ENCODE measurements around the gene SPATA31C1. TPM values are rescaled to one million over a fixed set of nuclear protein-coding genes. Genes with fewer than 3 reads are reported as not detected.

SPATA31C1 gene
- total RNA-seq, 2 experiments from 2014 or later, result not detected

DNA sequence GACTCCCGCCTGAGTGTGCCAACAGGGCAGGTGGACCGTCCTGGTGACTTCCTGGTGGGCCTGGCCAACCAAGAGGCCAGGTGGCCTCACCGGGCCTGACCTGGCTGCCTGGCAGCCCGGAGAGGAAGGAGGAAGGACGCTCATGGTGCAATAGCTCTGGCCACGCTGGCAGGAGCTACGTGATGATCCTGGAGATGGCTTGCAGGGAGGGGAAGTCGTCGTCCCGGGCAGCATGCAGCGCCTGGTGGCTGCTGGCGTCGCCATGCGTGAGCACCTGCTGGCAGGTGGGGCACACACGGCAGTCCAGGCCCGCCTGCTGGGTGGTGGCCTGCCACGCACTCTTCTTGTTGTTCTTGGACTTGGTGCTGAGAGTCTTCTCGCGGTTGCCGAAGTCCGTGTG, 26.3 kb downstream of the SPATA31C1 start:
- H3K4me1 Mint-ChIP-seq (ENCODE audit: low read depth), result peaks cover 5% of the 10 kb centered on the region
- ChIA-PET CTCF (interaction anchor here (0.6 kb wide), 1 partner anchor 337 kb away, joined by 3 read pairs; no protein-coding TSS in a partner anchor), POLR2A (no interaction called here)
- TF ChIP-seq, protein P1, sequence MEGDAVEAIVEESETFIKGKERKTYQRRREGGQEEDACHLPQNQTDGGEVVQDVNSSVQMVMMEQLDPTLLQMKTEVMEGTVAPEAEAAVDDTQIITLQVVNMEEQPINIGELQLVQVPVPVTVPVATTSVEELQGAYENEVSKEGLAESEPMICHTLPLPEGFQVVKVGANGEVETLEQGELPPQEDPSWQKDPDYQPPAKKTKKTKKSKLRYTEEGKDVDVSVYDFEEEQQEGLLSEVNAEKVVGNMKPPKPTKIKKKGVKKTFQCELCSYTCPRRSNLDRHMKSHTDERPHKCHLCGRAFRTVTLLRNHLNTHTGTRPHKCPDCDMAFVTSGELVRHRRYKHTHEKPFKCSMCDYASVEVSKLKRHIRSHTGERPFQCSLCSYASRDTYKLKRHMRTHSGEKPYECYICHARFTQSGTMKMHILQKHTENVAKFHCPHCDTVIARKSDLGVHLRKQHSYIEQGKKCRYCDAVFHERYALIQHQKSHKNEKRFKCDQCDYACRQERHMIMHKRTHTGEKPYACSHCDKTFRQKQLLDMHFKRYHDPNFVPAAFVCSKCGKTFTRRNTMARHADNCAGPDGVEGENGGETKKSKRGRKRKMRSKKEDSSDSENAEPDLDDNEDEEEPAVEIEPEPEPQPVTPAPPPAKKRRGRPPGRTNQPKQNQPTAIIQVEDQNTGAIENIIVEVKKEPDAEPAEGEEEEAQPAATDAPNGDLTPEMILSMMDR (IDR thresholded peaks at IDR 0.05), result no peak
- no peaks in the 10 kb centered on the region for H3K9me3 Mint-ChIP-seq
- no peaks in the 10 kb centered on the region for H3K36me3 Mint-ChIP-seq (ENCODE audit: low read depth)
- DNase-seq (no peak), ATAC-seq (no peak)
- H3K4me3 Mint-ChIP-seq, result no peak overlapping the region
- H3K27me3 Mint-ChIP-seq, result peaks cover 27% of the 10 kb centered on the region
- intact Hi-C loops (cut with micrococcal nuclease), result loop anchor here (5.0 kb wide), 1 partner anchor 168 kb away; no protein-coding TSS in a partner anchor
- no peak overlapping the region for H3K27ac Mint-ChIP-seq

DNA sequence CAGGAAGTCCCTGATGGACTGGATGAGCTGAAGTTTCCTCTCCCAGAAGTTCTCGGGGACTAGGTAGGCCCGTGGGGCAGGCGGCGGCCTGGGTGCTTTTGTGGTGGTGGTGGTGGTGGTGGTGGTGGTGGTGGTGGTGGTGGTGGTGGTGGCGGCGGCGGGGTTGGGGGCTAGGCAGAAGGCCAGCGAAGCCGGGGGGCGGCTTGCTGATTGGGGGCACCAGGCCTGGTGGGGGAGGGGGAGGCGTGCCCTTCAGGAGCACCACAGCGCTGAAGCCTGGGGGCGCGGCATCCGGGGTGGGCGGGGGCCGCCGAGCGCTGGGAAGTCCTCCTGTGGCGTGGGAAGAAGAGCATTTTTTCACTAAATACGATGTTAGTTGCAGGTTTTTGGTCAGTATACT, 26.9 kb downstream of the SPATA31C1 start:
- ATAC-seq (no peak), DNase-seq (no peak)
- Mint-ChIP-seq H3K9me3 (no peaks in the 10 kb centered on the region), H3K4me3 (no peak overlapping the region), H3K27me3 (peaks cover 31% of the 10 kb centered on the region), H3K27ac (no peak overlapping the region), H3K36me3 (ENCODE audit: low read depth) (no peaks in the 10 kb centered on the region), H3K4me1 (ENCODE audit: low read depth) (peaks cover 5% of the 10 kb centered on the region)
- TF ChIP-seq, protein P1 (IDR thresholded peaks at IDR 0.05), result no peak
- intact Hi-C loops (cut with micrococcal nuclease), result loop anchor here (5.0 kb wide), 1 partner anchor 168 kb away; no protein-coding TSS in a partner anchor
- ChIA-PET POLR2A (no interaction called here), CTCF (no interaction called here)

DNA sequence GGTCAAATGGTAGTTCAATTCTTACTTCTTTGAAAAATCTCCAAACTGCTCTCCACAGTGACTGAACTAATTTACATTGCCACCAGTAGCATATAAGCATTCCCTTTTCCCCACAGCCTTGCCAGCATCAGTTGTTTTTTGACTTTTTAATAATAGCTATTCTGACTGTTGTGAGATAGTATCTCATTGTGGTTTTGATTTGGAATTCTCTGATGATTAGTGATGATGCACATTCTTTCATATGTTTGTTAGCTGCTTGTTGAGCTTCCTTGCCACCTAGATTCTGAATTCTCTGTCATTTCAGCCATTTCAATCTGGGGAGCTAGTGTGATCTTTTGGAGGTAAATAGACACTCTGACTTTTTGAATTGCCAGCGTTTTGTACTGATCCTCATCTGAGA, 32.5 kb downstream of the SPATA31C1 start:
- H3K4me3 Mint-ChIP-seq, result no peak overlapping the region
- H3K9me3 Mint-ChIP-seq, result peaks cover 5% of the 10 kb centered on the region
- ATAC-seq (no peak), DNase-seq (no peak)
- peaks cover 29% of the 10 kb centered on the region for H3K27me3 Mint-ChIP-seq
- intact Hi-C loops (cut with micrococcal nuclease), result loop anchor here (10.0 kb wide), 1 partner anchor 105 kb away; no protein-coding TSS in a partner anchor
- no peak overlapping the region for H3K27ac Mint-ChIP-seq
- CTCF ChIA-PET, result interaction anchor here (0.8 to 2.2 kb wide), 5 partner anchors 10 to 211 kb away, joined by 3 to 8 read pairs (median 3); no protein-coding TSS in a partner anchor
- POLR2A ChIA-PET, result interaction anchor here (0.6 kb wide), 1 partner anchor 1372 kb away, joined by 3 read pairs; no protein-coding TSS in a partner anchor
- TF ChIP-seq, protein P1 (IDR thresholded peaks at IDR 0.05), result no peak
- H3K36me3 Mint-ChIP-seq (ENCODE audit: low read depth), result peaks cover 5% of the 10 kb centered on the region
- H3K4me1 Mint-ChIP-seq (ENCODE audit: low read depth), result no peaks in the 10 kb centered on the region

DNA sequence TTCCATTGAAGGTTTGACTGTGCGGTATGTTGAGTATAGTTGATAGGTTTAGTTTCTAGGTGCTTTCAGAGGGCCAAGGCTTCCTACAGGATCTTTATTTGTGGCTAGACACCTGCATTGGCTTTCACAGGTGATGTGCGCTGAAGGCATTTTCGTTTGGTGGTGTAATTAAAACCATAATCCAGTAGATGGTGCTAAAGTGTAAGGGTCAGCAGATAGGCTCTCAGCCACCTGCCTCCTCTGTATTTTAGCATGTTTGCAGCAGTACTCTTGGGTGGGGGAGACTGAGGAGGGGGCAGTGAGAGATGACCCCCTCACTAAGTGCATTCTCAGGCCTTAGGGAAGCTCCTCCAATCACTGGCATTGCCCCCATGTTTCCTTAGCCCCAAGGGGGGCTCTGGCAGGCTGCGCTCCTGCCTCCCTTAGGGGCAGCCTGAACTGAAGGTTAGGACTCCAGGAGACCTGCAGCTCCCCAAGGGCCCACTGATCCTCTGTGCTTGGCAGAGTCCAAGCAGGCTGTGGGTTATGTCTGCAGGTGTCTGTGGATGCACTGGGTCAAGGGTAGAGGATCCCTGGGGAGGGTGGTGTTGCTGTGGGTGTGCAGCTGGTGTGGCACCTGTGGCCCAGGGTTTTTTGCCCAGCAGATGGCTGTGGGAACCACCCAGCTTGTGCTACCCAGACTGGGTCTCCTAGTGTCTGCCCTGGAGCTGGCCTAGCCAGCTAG, 33.2 kb downstream of the SPATA31C1 start:
- no peak for DNase-seq
- ChIA-PET CTCF (interaction anchor here (0.8 to 2.2 kb wide), 5 partner anchors 9 to 83 kb away, joined by 3 to 8 read pairs (median 4); no protein-coding TSS in a partner anchor), POLR2A (no interaction called here)
- Mint-ChIP-seq H3K27ac (no peak overlapping the region), H3K4me1 (ENCODE audit: low read depth) (no peaks in the 10 kb centered on the region), H3K9me3 (peaks cover 5% of the 10 kb centered on the region), H3K27me3 (peaks cover 26% of the 10 kb centered on the region), H3K36me3 (ENCODE audit: low read depth) (peaks cover 5% of the 10 kb centered on the region), H3K4me3 (no peak overlapping the region)
- TF ChIP-seq, protein P1 (IDR thresholded peaks at IDR 0.05), result peak; percentile 70
- intact Hi-C loops (cut with micrococcal nuclease), result loop anchor here (10.0 kb wide), 1 partner anchor 104 kb away; no protein-coding TSS in a partner anchor
- ATAC-seq, result peak; percentile 56

DNA sequence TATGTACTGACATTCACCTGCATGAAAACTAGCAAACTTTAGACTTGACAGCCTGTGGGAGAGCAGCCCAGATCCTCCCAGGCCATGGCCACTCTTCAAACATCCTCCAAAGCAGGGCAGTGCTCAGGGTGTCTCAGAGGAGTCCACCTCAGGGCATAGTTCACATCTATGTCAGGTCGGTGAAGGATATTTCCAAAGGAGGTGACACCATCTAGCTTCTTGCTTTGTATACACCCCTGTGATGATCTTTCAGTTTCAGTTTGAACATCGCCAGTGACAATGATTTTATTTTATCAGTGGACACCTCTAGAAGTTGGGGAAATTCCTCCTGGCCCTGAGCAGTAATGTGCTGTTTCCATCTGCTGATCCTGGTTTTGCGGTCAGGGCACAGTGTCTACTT, 36.5 kb downstream of the SPATA31C1 start:
- ChIA-PET CTCF (no interaction called here), POLR2A (interaction anchor here (0.5 kb wide), 1 partner anchor 57 kb away, joined by 3 read pairs; no protein-coding TSS in a partner anchor)
- Mint-ChIP-seq H3K27ac (no peak overlapping the region), H3K27me3 (peaks cover 20% of the 10 kb centered on the region), H3K4me1 (ENCODE audit: low read depth) (no peaks in the 10 kb centered on the region), H3K9me3 (peaks cover 5% of the 10 kb centered on the region), H3K4me3 (no peak overlapping the region), H3K36me3 (ENCODE audit: low read depth) (peaks cover 5% of the 10 kb centered on the region)
- ATAC-seq (no peak), DNase-seq (no peak)
- TF ChIP-seq, protein P1 (IDR thresholded peaks at IDR 0.05), result no peak
- intact Hi-C loops (cut with micrococcal nuclease), result loop anchor here (10.0 kb wide), 1 partner anchor 101 kb away; no protein-coding TSS in a partner anchor
